WERI-Rb-1 (cell line): ENCODE measurements around the gene FAM163B.

Experiments
- DNase-seq: peaks from one replicate; pipeline ENCODE4 v3.0.0-alpha.2; 2020
- H3K27ac ChIP-seq: fragments of 250-450 bp; sonication (Bioruptor Pico); 2 replicates; pipeline ENCODE4 v1.5.1; 2020; ENCODE audit warnings: mild to moderate bottlenecking, moderate library complexity
- H3K27me3 ChIP-seq: fragments of 250-450 bp; sonication (Bioruptor Pico); 2 replicates; pipeline ENCODE4 v1.5.1; 2021; ENCODE audit warnings: mild to moderate bottlenecking, low read depth, moderate library complexity; ENCODE audit not compliant: insufficient read depth, severe bottlenecking
- H3K36me3 ChIP-seq: fragments of 250-450 bp; sonication (Bioruptor Pico); 2 replicates; pipeline ENCODE4 v1.5.1; 2020; ENCODE audit warnings: mild to moderate bottlenecking, moderate library complexity
- H3K4me3 ChIP-seq: 2 replicates; pipeline ENCODE4 v1.5.1; 2011; ENCODE audit warnings: low read depth, mild to moderate bottlenecking, control low read depth, low read length
- H3K9me3 ChIP-seq: fragments of 250-450 bp; sonication (Bioruptor Pico); 2 replicates; pipeline ENCODE4 v1.5.1; 2021; ENCODE audit warnings: mild to moderate bottlenecking, moderate library complexity; ENCODE audit not compliant: severe bottlenecking
- TF ChIP-seq, protein P1 (sequence below): IDR thresholded peaks from 2 replicates; pipeline ENCODE4 v1.5.1; 2011; ENCODE audit warnings: low read depth, mild to moderate bottlenecking, control low read depth, inconsistent platforms, low read length

The FAM163B gene

DNA sequence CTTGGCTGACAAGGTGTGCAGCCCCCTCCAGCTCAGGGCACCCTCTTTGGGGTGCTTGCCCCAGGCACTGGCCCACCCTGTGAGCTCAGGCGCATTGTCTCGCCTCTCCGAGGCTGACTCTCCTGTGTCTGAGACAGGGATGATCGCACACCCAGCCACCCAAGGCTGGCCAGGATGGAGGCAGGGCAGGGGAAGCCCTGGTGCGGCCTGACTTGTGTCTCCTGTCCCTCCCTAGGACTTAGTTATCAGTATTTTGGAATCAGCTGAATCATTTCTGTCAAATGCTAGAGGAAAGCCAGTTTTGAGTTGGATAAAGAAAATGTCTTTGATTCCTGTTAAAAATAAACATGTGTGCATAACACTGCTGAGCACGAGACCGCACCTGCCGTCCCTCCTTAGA lies 24.5 kb upstream of the FAM163B start:
- no peak overlapping the region for H3K27ac ChIP-seq
- TF ChIP-seq, protein P1, sequence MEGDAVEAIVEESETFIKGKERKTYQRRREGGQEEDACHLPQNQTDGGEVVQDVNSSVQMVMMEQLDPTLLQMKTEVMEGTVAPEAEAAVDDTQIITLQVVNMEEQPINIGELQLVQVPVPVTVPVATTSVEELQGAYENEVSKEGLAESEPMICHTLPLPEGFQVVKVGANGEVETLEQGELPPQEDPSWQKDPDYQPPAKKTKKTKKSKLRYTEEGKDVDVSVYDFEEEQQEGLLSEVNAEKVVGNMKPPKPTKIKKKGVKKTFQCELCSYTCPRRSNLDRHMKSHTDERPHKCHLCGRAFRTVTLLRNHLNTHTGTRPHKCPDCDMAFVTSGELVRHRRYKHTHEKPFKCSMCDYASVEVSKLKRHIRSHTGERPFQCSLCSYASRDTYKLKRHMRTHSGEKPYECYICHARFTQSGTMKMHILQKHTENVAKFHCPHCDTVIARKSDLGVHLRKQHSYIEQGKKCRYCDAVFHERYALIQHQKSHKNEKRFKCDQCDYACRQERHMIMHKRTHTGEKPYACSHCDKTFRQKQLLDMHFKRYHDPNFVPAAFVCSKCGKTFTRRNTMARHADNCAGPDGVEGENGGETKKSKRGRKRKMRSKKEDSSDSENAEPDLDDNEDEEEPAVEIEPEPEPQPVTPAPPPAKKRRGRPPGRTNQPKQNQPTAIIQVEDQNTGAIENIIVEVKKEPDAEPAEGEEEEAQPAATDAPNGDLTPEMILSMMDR, result no peak
- no peaks in the 10 kb centered on the region for H3K9me3 ChIP-seq
- DNase-seq, result no peak
- H3K27me3 ChIP-seq, result no peaks in the 10 kb centered on the region
- no peaks in the 10 kb centered on the region for H3K36me3 ChIP-seq
- H3K4me3 ChIP-seq, result no peak overlapping the region

DNA sequence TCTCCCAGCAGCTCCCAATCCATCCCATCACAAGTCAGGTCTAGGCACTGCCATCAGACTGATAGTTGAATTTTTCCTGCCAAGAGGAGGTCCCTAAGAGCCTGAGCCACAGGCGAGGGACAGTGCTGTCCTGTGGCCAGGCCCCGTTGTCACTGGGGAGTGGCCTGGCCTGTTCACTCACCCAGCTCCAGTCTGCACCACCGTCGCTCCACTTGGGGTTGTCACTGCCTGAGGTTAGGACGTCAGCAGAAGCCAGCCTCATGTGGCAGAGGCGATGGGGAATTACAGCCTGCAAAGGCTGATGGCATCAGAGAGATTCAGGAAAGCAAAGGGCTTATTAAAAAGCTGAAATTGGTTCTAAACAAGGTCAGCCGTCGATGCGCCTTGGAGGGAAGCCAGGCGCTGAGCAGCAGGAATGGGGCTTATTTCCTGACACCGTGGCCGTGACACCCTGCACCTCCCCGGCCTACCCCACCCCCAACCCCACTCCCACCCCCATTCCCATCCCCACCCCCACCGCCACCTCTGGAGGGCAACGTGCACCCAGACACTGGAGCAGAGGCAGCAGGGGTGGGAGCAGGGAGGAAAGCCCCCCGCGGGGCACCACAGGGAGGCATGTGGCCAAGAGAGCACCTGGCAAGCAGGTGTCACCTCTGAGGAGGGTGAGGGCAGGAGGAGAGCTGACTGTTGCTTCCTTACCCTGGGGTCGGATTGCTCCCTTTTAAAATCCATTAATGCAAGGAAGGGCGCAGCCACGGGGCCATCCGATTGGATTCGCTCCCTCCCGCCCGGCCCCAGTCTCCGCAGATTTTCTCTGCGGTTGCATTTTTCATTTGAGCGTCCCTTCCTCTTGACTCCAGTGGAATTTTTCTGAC lies 23.9 kb upstream of the FAM163B start:
- H3K4me3 ChIP-seq, result no peak overlapping the region
- no peaks in the 10 kb centered on the region for H3K27me3 ChIP-seq
- no peak for DNase-seq
- no peaks in the 10 kb centered on the region for H3K9me3 ChIP-seq
- H3K36me3 ChIP-seq, result no peaks in the 10 kb centered on the region
- H3K27ac ChIP-seq, result no peak overlapping the region
- TF ChIP-seq, protein P1, result no peak

DNA sequence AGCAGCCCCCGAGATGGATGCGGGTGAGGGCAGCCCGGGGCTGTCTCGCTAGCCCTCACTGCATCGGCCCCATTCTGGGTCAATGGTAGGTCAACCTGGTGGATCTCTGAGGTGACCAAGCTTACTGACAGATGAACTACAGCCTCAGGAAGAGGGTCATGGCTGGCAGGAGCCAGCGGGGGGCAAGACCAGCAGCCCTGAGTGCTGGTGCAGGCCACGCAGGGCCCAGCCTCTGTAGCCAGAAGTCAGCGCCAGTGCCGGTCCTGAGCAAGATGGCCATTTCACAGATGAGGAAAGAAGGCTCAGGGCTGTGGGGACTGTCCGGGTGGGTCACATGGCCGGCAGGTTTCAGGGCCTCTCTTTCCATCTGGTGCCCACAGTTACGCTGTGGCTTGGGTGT lies 21.9 kb upstream of the FAM163B start:
- Histone ChIP-seq H3K36me3 (no peaks in the 10 kb centered on the region), H3K4me3 (no peak overlapping the region), H3K27me3 (no peaks in the 10 kb centered on the region), H3K9me3 (peaks cover 5% of the 10 kb centered on the region), H3K27ac (no peak overlapping the region)
- TF ChIP-seq, protein P1, result no peak
- no peak for DNase-seq

DNA sequence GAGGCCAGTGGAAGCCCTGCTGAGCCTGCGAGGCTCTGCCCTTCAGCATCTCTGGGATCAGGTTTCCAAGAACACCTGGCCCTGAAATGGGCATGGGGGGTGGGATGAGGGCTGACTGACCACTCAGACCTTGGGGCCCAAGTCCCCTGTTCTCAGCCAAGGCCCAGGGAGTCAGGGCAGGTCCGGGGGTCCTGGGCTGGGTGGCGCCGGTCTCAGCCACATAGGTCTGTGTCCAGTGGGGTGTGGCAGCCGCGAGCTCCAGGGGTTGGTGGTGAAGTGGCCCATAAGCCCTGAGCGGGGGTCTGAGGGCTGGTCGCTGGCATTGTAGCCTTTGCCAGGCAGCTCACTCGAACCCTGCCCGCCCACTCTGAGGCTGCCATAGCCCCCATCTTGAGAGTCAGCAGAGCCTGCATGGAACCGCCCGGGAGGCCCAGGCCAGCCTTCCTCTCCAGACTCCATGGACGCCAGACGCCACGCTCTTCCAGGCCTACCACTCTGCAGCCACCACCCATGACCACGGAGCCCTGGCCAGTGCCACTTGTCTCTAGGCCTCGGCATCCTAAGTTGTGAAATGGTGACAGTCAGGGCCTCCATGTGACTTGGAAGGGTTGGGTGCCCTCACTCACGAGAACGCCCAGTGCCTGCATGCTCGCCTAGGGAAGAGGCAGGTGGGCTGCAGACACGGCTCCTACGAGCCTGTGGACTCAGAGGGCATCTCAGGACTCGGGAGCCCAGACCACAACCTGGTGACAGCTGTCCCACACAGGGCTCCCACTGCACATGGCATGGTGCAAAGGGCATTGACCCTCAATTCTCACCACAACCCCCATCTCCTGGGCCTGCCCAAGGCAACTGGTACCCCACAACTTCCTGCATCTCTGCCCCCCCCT lies 20.3 kb upstream of the FAM163B start:
- TF ChIP-seq, protein P1, result no peak
- no peak for DNase-seq
- Histone ChIP-seq H3K9me3 (peaks cover 21% of the 10 kb centered on the region), H3K27me3 (no peaks in the 10 kb centered on the region), H3K27ac (no peak overlapping the region), H3K4me3 (no peak overlapping the region), H3K36me3 (no peaks in the 10 kb centered on the region)

DNA sequence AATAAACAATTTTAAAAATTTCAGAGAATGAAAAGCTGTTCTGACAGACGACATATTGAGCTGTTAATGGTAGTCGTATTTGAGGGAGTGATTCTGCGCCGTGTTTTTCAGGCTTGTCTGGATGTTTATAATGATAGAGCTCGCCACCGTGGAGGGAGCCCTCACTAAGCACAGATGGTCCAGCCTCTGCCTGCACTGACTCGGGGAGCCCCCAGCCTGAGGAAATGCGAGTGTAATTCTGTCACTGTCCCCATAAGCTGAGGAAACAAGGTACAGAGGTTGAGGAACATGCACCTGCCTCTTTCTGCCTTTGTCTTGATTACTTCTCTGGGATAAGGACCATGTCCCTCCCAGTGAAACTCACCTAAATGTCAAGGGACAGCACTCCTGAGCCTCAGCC lies 19.6 kb upstream of the FAM163B start:
- H3K27ac ChIP-seq, result no peak overlapping the region
- TF ChIP-seq, protein P1, result no peak
- H3K27me3 ChIP-seq, result no peaks in the 10 kb centered on the region
- H3K4me3 ChIP-seq, result no peak overlapping the region
- H3K9me3 ChIP-seq, result peaks cover 22% of the 10 kb centered on the region
- no peak for DNase-seq
- H3K36me3 ChIP-seq, result no peaks in the 10 kb centered on the region
